Dedifferentiated amniotic fluid mesenchymal stem cell (primary cell): ENCODE results near the gene ACACB.

ENCODE experiments used
- DNase-seq: peaks from one replicate; pipeline ENCODE4 v3.0.0-alpha.2; 2016; ENCODE audit errors: extremely low spot score

The ACACB gene

DNA sequence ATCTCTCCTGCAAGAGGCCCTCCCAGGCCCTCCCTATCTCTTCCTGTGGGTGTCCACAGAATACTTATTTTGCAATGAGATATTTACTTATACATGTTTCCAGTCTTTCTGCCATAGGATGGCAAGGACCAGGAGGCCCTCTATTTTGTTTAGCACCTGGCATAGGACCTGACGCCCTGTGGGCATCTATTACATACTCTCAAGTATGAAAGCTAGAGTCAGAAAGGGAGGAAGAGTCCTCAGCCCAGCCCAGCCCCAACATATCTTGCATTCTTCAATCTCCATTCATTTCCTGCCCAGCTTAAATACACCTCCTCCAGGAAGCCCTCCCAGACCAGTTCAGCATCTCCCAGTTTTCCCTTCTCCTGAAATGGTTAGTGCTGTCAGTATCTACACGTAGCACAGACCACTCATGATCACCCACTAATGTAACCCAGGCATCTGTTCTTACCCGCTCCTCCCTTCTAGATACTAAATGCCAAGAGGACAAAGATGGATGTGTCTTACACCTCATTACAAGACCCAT, 185.3 kb downstream of the ACACB start:
- DNase-seq, result no peak

DNA sequence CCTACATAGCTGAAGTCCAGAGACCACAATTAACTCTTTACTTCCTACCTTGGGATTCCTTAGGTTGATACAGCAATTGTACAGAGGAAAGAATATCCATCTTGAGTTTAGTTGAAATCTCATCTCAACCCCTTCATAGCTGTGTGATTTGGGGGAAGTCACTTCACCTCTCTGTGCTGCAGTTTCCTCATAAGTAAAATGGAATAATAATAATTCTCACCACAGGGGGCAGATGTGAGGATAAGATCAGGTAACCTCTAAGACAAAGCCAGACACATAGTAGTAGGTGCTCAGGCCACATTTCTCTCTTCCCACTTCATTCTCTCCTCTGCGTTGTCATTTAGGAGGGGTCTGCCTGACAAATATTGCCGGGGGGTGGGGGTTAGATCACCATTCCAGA, 186.0 kb downstream of the ACACB start:
- no peak for DNase-seq

GRCh38 chr12:109302770-109303169, 186.4 kb downstream of the ACACB start:
- DNase-seq, result no peak

DNA sequence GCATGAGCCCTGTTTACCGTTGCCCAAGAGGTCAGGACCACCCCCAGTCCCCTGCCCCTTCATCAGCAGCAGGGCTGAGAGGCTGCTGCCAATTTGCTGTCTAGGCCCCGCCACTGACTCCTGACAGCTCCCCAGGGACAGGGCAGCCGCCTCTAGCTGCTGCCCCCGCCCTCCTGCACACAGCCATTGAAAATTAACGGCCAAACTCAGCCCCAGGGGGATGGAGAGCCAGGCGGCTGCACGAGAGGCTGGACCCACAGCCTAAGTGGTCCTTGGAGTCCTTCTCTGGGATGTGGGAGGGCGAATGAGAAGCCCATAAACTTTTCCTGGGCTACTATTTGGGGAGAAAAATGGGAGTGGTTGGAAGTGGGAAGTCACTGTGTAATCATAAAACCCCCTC, 188.1 kb downstream of the ACACB start:
- DNase-seq, result no peak

GRCh38 chr12:109305547-109305946, 189.2 kb downstream of the ACACB start:
- DNase-seq, result no peak

GRCh38 chr12:109307051-109307450, 190.7 kb downstream of the ACACB start:
- DNase-seq, result no peak

- DNase-seq, result no peak
These were observed 192.4 kb downstream of the ACACB start, which contains the start of gene FOXN4 for GRCh38 chr12:109308534-109309380. FOXN4 (minus strand) TSS chr12:109309284; CDS start chr12:109308321, 963 bp downstream.

- DNase-seq, result no peak
These were observed 193.2 kb downstream of the ACACB start for GRCh38 chr12:109309381-109310246.

GRCh38 chr12:109310247-109311125, 194.1 kb downstream of the ACACB start:
- no peak for DNase-seq
